Ovary (tissue), 9 donors: ENCODE data around the gene MRPL39. TPM values are rescaled to one million over a fixed set of nuclear protein-coding genes. Genes with fewer than 3 reads are reported as not detected.

Source experiments
- DNase-seq, 5 donors: peaks; one replicate each; pipeline ENCODE4 v3.0.0-alpha.2; 2019 to 2020
- H3K27ac ChIP-seq, 2 donors: fragments of 200-600 bp; one replicate each; pipeline versions ENCODE4 v1.5.1 to v1.8.0; 2019 to 2022
- H3K27me3 ChIP-seq: fragments of 200-600 bp; one replicate; pipeline ENCODE4 v1.8.0; 2022
- H3K36me3 ChIP-seq: fragments of 200-600 bp; sonication (generic); one replicate; pipeline ENCODE4 v1.5.1; 2019
- H3K4me1 ChIP-seq: one replicate; pipeline ENCODE4 v1.8.1; 2013; ENCODE audit warnings: mild to moderate bottlenecking, moderate library complexity; ENCODE audit not compliant: insufficient read depth
- H3K4me3 ChIP-seq: fragments of 200-600 bp; sonication (generic); one replicate; pipeline ENCODE4 v1.5.1; 2017
- H3K9me3 ChIP-seq, 2 donors: fragments of 200-600 bp in 1 of 2; sonication (generic) in 1 of 2; one replicate each; pipeline versions ENCODE4 v1.5.1 to v1.8.1; 2013 to 2019; ENCODE audit warnings: mild to moderate bottlenecking in 1 of 2, moderate library complexity in 1 of 2
- EP300 ChIP-seq: sonication (generic); formaldehyde crosslinking; IDR thresholded peaks from one replicate; pipeline ENCODE4 v1.6.1; 2017; ENCODE audit warnings: antibody characterized with exemption
- POLR2A ChIP-seq: fragments of 450-650 bp; IDR thresholded peaks from one replicate; pipeline ENCODE4 v1.6.1; 2017; ENCODE audit warnings: antibody characterized with exemption, mild to moderate bottlenecking, moderate library complexity
- WGBS, 3 donors: extraction: QIAGEN DNeasy Blood & Tissue Kit in 1 of 3; methylation state at CpG; one replicate each; pipeline versions ENCODE4 v1.1.5 to v1.1.7; 2013 to 2017; 5-methylcytosine and 5-hydroxymethylcytosine counted together
- intact Hi-C, 4 donors: fragments of 100-400 bp; cut with DNase I; formaldehyde crosslinking; loops; one replicate each; pipeline versions ENCODE4 v1.11.0 to v1.15.1; 2022 to 2023
- microRNA counts: library from miRNA; unstranded; fragments of <30 nt; microRNA quantifications from one replicate; lab custom pipeline; 2016
- polyA plus RNA-seq, 2 donors: library from polyadenylated mRNA; stranded (reverse); fragments of 200-250 nt in 1 of 2; fragments of 350-450 nt in 1 of 2; fragmentation: Illumina TruSeq in 1 of 2; extraction: RNeasy Lipid Tissue Mini Kit (QIAGEN cat#74804) in 1 of 2; gene quantifications; one replicate each; pipeline ENCODE4 v1.2.3, GENCODE V29; 2013 to 2014
- total RNA-seq, 7 donors: library from RNA; depleted of rRNA in 2 of 7; stranded (reverse); fragments of >200 nt in 2 of 7; fragmentation: NEBNext Ultra II Directional in 3 of 7; extraction: Animal tissue kit (Norgen Biotek cat#: 25700) in 3 of 7; gene quantifications; one replicate each; pipeline versions ENCODE4 v1.1.0 to v1.2.4, GENCODE V29; 2016 to 2023
- TF ChIP-seq, protein P1 (sequence below), 3 donors: fragments of 450-650 bp in 2 of 3; fragments of 200-600 bp in 1 of 3; IDR thresholded peaks; one replicate each; pipeline versions ENCODE4 v1.5.1 to v1.8.0; 2016 to 2022; ENCODE audit warnings: antibody characterized with exemption in 3 of 3, mild to moderate bottlenecking in 1 of 3
- donor health status: DM: no; HTN: no; CAD: no; lungs with moderate emphysema.
- donor health status: DM: no; HTN: no; CAD: no.
- donor health status: Bipolar disorder and iron deficiency.
- donor health status: DM: yes; HTN: yes; CAD: no.
- donor health status: DM: no; HTN: no; CAD: no.
- donor health status: DM: yes; HTN: yes; CAD: no.

MRPL39 gene
- total and polyA plus RNA-seq, 9 donors = 15.3 to 26.3 (median 19.0) TPM

DNA sequence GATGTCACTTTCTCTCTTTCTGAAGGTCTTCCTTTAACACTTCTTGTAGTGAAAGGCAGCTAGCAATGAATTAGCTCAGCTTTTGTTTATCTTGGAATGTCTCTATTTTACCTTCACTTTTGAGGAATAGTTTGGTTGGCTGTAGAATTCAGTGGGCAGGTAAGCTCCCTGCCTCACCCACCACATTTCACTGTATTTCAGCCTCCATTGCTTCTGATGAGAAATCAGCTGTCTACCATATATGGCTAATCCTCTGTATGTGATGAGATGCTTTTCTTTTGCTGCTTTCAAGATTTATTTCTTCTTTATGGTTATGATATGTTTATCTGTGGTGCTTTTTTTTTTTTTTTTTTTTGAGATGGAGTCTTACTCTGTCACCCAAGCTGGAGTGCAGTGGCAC, 70.1 kb downstream of the MRPL39 start:
- Histone ChIP-seq H3K27me3 (no peaks in the 10 kb centered on the region), H3K36me3 (no peaks in the 10 kb centered on the region), H3K27ac (no peak overlapping the region), H3K4me1 (no peaks in the 10 kb centered on the region), H3K4me3 (no peak overlapping the region), H3K9me3 (peaks cover 0 to 4% of the 10 kb centered on the region in 2 donors)
- TF ChIP-seq EP300 (no peak), POLR2A (no peak)
- TF ChIP-seq, protein P1, sequence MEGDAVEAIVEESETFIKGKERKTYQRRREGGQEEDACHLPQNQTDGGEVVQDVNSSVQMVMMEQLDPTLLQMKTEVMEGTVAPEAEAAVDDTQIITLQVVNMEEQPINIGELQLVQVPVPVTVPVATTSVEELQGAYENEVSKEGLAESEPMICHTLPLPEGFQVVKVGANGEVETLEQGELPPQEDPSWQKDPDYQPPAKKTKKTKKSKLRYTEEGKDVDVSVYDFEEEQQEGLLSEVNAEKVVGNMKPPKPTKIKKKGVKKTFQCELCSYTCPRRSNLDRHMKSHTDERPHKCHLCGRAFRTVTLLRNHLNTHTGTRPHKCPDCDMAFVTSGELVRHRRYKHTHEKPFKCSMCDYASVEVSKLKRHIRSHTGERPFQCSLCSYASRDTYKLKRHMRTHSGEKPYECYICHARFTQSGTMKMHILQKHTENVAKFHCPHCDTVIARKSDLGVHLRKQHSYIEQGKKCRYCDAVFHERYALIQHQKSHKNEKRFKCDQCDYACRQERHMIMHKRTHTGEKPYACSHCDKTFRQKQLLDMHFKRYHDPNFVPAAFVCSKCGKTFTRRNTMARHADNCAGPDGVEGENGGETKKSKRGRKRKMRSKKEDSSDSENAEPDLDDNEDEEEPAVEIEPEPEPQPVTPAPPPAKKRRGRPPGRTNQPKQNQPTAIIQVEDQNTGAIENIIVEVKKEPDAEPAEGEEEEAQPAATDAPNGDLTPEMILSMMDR (IDR thresholded peaks at IDR 0.05) = no peak
- DNase-seq = no peak
- intact Hi-C loops = no loop called here

DNA sequence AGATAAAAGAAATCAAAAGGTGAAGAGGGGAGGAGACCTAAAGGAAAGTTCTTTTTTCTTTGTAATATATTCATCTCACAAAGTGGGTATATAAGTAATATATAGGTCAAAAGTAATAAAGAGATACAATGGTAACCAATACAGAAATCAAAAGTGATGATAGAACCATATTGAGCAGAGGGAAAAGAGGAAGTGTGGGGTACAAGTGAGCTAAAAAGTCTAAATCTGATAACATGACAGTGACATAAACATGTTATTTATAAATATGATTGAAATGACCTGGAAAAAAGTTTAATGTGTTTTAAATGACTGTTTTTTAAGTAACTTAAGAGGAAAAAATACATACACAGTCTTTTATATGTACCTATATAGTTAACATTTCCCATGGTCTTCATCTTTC, 70.5 kb downstream of the MRPL39 start:
- no peak for DNase-seq
- Histone ChIP-seq H3K9me3 (peaks cover 0 to 4% of the 10 kb centered on the region in 2 donors), H3K36me3 (no peaks in the 10 kb centered on the region), H3K27me3 (no peaks in the 10 kb centered on the region), H3K4me1 (no peaks in the 10 kb centered on the region), H3K27ac (no peak overlapping the region), H3K4me3 (no peak overlapping the region)
- intact Hi-C loops = no loop called here
- TF ChIP-seq, protein P1 (IDR thresholded peaks at IDR 0.05) = no peak
- TF ChIP-seq POLR2A (no peak), EP300 (no peak)

DNA sequence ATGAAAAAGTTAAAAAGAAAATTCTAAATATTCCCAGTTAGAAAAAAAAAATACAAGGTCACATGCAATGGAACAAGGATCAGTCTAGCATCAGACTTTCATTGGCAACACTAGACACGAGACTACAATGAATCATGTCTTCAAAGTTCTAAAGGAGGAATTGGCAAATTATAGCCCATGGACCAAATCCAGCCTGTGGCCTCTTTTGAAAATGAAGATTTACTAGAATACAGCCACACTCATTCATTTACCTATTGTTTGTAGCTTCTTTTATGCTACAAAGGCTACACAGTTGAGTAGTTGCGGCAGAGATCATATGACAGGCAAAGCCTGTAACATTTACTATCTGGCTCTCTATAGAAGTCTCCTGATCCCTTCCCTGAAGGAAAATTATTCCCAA, 71.4 kb downstream of the MRPL39 start:
- Histone ChIP-seq H3K9me3 (peaks cover 0 to 4% of the 10 kb centered on the region in 2 donors), H3K27ac (no peak overlapping the region), H3K4me3 (no peak overlapping the region), H3K36me3 (no peaks in the 10 kb centered on the region), H3K4me1 (no peaks in the 10 kb centered on the region), H3K27me3 (no peaks in the 10 kb centered on the region)
- WGBS, 3 donors = 60 to 70% (median 64%) methylated on average over 2 of the region's 2 CpGs
- DNase-seq = no peak
- intact Hi-C loops = no loop called here
- TF ChIP-seq EP300 (no peak), POLR2A (no peak)
- TF ChIP-seq, protein P1 (IDR thresholded peaks at IDR 0.05) = no peak

MicroRNAs encoded within 50 kb of the gene (microRNA counts, 767-probe panel; counts per million panel counts)
- microRNA hsa-miR-155-5p (lab: Ali Mortazavi, UCI) = 4,780 counts per million, percentile 93 among the panel's probes with 10 or more counts

Other genes with a start within 250 kb of the MRPL39 start
- 10 to 100 TPM; 11.7 to 37.2 (median 21.6) TPM for gene JAM2, start 31.8 kb upstream of the MRPL39 start, total RNA-seq
- gene JAM2, start 31.8 kb upstream of the MRPL39 start, polyA plus RNA-seq = 10 to 100 TPM; 23.7 to 65.4 TPM
- 100 to 1,000 TPM in 1 of 7 donors, 10 to 100 TPM in 6; 68.8 to 109 (median 76.1) TPM for gene ATP5PF, start 127.4 kb upstream of the MRPL39 start, total RNA-seq
- gene ATP5PF, start 127.4 kb upstream of the MRPL39 start, polyA plus RNA-seq = 100 to 1,000 TPM; 182 to 330 TPM
- gene GABPA, start 127.5 kb upstream of the MRPL39 start, total RNA-seq = 10 to 100 TPM; 24.1 to 32.5 (median 25.8) TPM
- gene GABPA, start 127.5 kb upstream of the MRPL39 start, polyA plus RNA-seq = 10 to 100 TPM; 14.8 to 22.5 TPM